ENCODE results near the gene GET3.

GET3 gene

GRCh38 chr19:12778017-12778904, 41.0 kb downstream of the GET3 start:
- DNase-seq (ENCODE audit: low read depth in 3 of 3, low spot score in 1 of 3) = peak in 1 of 3 donors; percentile 31

- DNase-seq (ENCODE audit: low read depth in 3 of 3, low spot score in 1 of 3) = no peak
Measured at GRCh38 chr19:12778905-12779161, 41.5 kb downstream of the GET3 start.

GRCh38 chr19:12779162-12779993, 42.1 kb downstream of the GET3 start:
- no peak for DNase-seq (ENCODE audit: low read depth in 3 of 3, low spot score in 1 of 3)

- no peak for DNase-seq (ENCODE audit: low read depth in 3 of 3, low spot score in 1 of 3)
Measured at GRCh38 chr19:12782174-12782423, 44.8 kb downstream of the GET3 start.

- peak; percentile 76 to 83 (median 81) for DNase-seq (ENCODE audit: low read depth in 3 of 3, low spot score in 1 of 3)
Measured at GRCh38 chr19:12782424-12783290, 45.4 kb downstream of the GET3 start.

- peak in 1 of 3 donors; percentile 33 for DNase-seq (ENCODE audit: low read depth in 3 of 3, low spot score in 1 of 3)
Measured at GRCh38 chr19:12783291-12783848, 46.1 kb downstream of the GET3 start.

- DNase-seq (ENCODE audit: low read depth in 3 of 3, low spot score in 1 of 3) = no peak
Measured at GRCh38 chr19:12783849-12784393, 46.6 kb downstream of the GET3 start.

- no peak for DNase-seq (ENCODE audit: low read depth in 3 of 3, low spot score in 1 of 3)
Measured at GRCh38 chr19:12784394-12784870, 47.1 kb downstream of the GET3 start.

GRCh38 chr19:12784871-12785430, 47.7 kb downstream of the GET3 start:
- no peak for DNase-seq (ENCODE audit: low read depth in 3 of 3, low spot score in 1 of 3)

GRCh38 chr19:12785431-12786031, 48.2 kb downstream of the GET3 start:
- DNase-seq (ENCODE audit: low read depth in 3 of 3, low spot score in 1 of 3) = no peak

GRCh38 chr19:12786141-12786870, 49.0 kb downstream of the GET3 start:
- DNase-seq (ENCODE audit: low read depth in 3 of 3, low spot score in 1 of 3) = no peak

- no peak for DNase-seq (ENCODE audit: low read depth in 3 of 3, low spot score in 1 of 3)
Measured at GRCh38 chr19:12786952-12787351, 49.7 kb downstream of the GET3 start.

GRCh38 chr19:12787458-12787857, 50.2 kb downstream of the GET3 start:
- no peak for DNase-seq (ENCODE audit: low read depth in 3 of 3, low spot score in 1 of 3)

- no peak for DNase-seq (ENCODE audit: low read depth in 3 of 3, low spot score in 1 of 3)
Measured at GRCh38 chr19:12788042-12788681, 50.9 kb downstream of the GET3 start.

GRCh38 chr19:12788682-12789097, 51.4 kb downstream of the GET3 start:
- no peak for DNase-seq (ENCODE audit: low read depth in 3 of 3, low spot score in 1 of 3)

GRCh38 chr19:12789098-12789903, 52.0 kb downstream of the GET3 start:
- no peak for DNase-seq (ENCODE audit: low read depth in 3 of 3, low spot score in 1 of 3)

- peak; percentile 68 to 87 (median 81) for DNase-seq (ENCODE audit: low read depth in 3 of 3, low spot score in 1 of 3)
Measured at GRCh38 chr19:12789904-12790619, 52.8 kb downstream of the GET3 start.

Measured in stimulated activated CD4-positive, alpha-beta T cell treated with anti-CD3 and anti-CD28 coated beads, TNF-alpha, amount 100 ng/mL, for 1 hour (primary cell).